ENCODE measurements around the gene PCDHGA11.

The PCDHGA11 gene

GRCh38 chr5:141388661-141389060 is 32.2 kb upstream of the PCDHGA11 start:
- ChIA-PET POLR2A (no interaction called here), CTCF (interaction anchor here (0.6 to 1.4 kb wide), 2 partner anchors 30 to 113 kb away, joined by 3 to 4 read pairs; no protein-coding TSS in a partner anchor)
- H3K4me1 ChIP-seq (ENCODE audit: control insufficient read depth, insufficient read depth, low read length): no peaks in the 10 kb centered on the region
- H3K9me3 ChIP-seq (ENCODE audit: control insufficient read depth, insufficient read depth, low read depth, low read length): no peaks in the 10 kb centered on the region
- H3K36me3 ChIP-seq (ENCODE audit: control insufficient read depth in 2 of 2, insufficient read depth in 1 of 2, low read length in 2 of 2): no peaks in the 10 kb centered on the region
- H3K27ac ChIP-seq (ENCODE audit: extremely low read depth, low read depth, low read length): no peak overlapping the region
- no peak overlapping the region for H3K4me3 ChIP-seq (ENCODE audit: low read depth, low read length)
- no peak for TF ChIP-seq ZNF354C (tag by site-specific recombination; IDR thresholded peaks at IDR 0.05; ENCODE audit: borderline replicate concordance, low read depth)
- no peak for TF ChIP-seq ZNF37A (tag by site-specific recombination; IDR thresholded peaks at IDR 0.05)
- no peak for TF ChIP-seq ZBTB11 (tag by site-specific recombination; conservative IDR thresholded peaks at IDR 0.05; ENCODE audit: low read depth)
- TF ChIP-seq HOXC10 (CRISPR knock-in tag; IDR thresholded peaks at IDR 0.05): no peak
- no peak for TF ChIP-seq PRDM6 (tag by site-specific recombination; IDR thresholded peaks at IDR 0.05)
- no peak for TF ChIP-seq ZNF175 (tag by site-specific recombination; IDR thresholded peaks at IDR 0.05)
- no peak for TF ChIP-seq ZNF394 (tag by site-specific recombination; IDR thresholded peaks at IDR 0.05; ENCODE audit: borderline replicate concordance)
- TF ChIP-seq ZNF768 (tag by site-specific recombination; IDR thresholded peaks at IDR 0.05): no peak
- no peak for TF ChIP-seq ZIC2 (tag by site-specific recombination; IDR thresholded peaks at IDR 0.05)
- no peak for TF ChIP-seq IKZF3 (tag by site-specific recombination; IDR thresholded peaks at IDR 0.05)
- TF ChIP-seq ELK4 (IDR thresholded peaks at IDR 0.05; ENCODE audit: borderline replicate concordance, low read depth, low read length): no peak
- no peak for TF ChIP-seq ZNF596 (tag by site-specific recombination; IDR thresholded peaks at IDR 0.05)
- TF ChIP-seq ZNF561 (tag by site-specific recombination; IDR thresholded peaks at IDR 0.05; ENCODE audit: borderline replicate concordance): no peak

- Histone ChIP-seq H3K36me3 (ENCODE audit: control insufficient read depth in 2 of 2, insufficient read depth in 1 of 2, low read length in 2 of 2) (no peaks in the 10 kb centered on the region), H3K9me3 (ENCODE audit: control insufficient read depth, insufficient read depth, low read depth, low read length) (no peaks in the 10 kb centered on the region), H3K4me1 (ENCODE audit: control insufficient read depth, insufficient read depth, low read length) (no peaks in the 10 kb centered on the region), H3K27ac (ENCODE audit: extremely low read depth, low read depth, low read length) (no peak overlapping the region), H3K4me3 (ENCODE audit: low read depth, low read length) (no peak overlapping the region)
- ChIA-PET POLR2A (no interaction called here), CTCF (interaction anchor here (0.9 to 4.2 kb wide), 7 partner anchors 9 to 175 kb away, joined by 3 to 25 read pairs (median 4); partner anchors contain the start of genes PCDHGA1, PCDHGA10 and PCDHGB1)
- TF ChIP-seq ZNF132 (tag by site-specific recombination; IDR thresholded peaks at IDR 0.05; ENCODE audit: borderline replicate concordance) (no peak), ZNF654 (tag by site-specific recombination; IDR thresholded peaks at IDR 0.05; ENCODE audit: low read depth) (no peak), ZNF114 (tag by site-specific recombination; IDR thresholded peaks at IDR 0.05) (no peak), ZNF280C (tag by site-specific recombination; IDR thresholded peaks at IDR 0.05) (no peak), PRDM1 (tag by site-specific recombination; IDR thresholded peaks at IDR 0.05) (no peak), ZNF18 (tag by site-specific recombination; IDR thresholded peaks at IDR 0.05) (no peak), BCL11B (tag by site-specific recombination; IDR thresholded peaks at IDR 0.05; ENCODE audit: low read depth) (no peak), KLF1 (tag by site-specific recombination; IDR thresholded peaks at IDR 0.05) (no peak), ZNF792 (tag by site-specific recombination; IDR thresholded peaks at IDR 0.05) (no peak), ZNF248 (tag by site-specific recombination; IDR thresholded peaks at IDR 0.05) (no peak), ZNF37A (tag by site-specific recombination; IDR thresholded peaks at IDR 0.05) (no peak), ZNF624 (tag by site-specific recombination; IDR thresholded peaks at IDR 0.05) (no peak), ZNF184 (tag by site-specific recombination; IDR thresholded peaks at IDR 0.05) (no peak)
Measured at GRCh38 chr5:141389153-141390042, 31.5 kb upstream of the PCDHGA11 start.
